CD4-positive, alpha-beta T cell treated with Interleukin-4 for 1 hour (primary cell): ENCODE measurements around the gene FOXO1.

Source experiments
- DNase-seq, 2 donors: peaks; one replicate each; pipeline ENCODE4 v3.0.0-alpha.2; 2020 to 2022

The FOXO1 gene

GRCh38 chr13:40604135-40604534 lies 62.3 kb downstream of the FOXO1 start:
- no peak for DNase-seq

GRCh38 chr13:40600149-40600751 lies 66.2 kb downstream of the FOXO1 start:
- DNase-seq, result peak in 1 of 2 donors; percentile 39

- DNase-seq, result no peak
These were observed 66.7 kb downstream of the FOXO1 start for GRCh38 chr13:40599747-40600146.

- DNase-seq, result peak in 1 of 2 donors; percentile 36
These were observed 67.3 kb downstream of the FOXO1 start for GRCh38 chr13:40599124-40599523.

GRCh38 chr13:40598569-40598968 lies 67.9 kb downstream of the FOXO1 start:
- no peak for DNase-seq

GRCh38 chr13:40597735-40598365 lies 68.6 kb downstream of the FOXO1 start:
- DNase-seq, result no peak

- DNase-seq, result peak in 1 of 2 donors; percentile 37
These were observed 70.0 kb downstream of the FOXO1 start for GRCh38 chr13:40596484-40596883.

GRCh38 chr13:40595693-40596092 lies 70.7 kb downstream of the FOXO1 start:
- DNase-seq, result no peak

GRCh38 chr13:40592035-40592434 lies 74.4 kb downstream of the FOXO1 start:
- DNase-seq, result no peak

- no peak for DNase-seq
These were observed 75.3 kb downstream of the FOXO1 start for GRCh38 chr13:40591091-40591490.

GRCh38 chr13:40590112-40590862 lies 76.2 kb downstream of the FOXO1 start:
- DNase-seq, result no peak

GRCh38 chr13:40589285-40590109 lies 76.9 kb downstream of the FOXO1 start:
- DNase-seq, result peak in 1 of 2 donors; percentile 61

- DNase-seq, result no peak
These were observed 78.3 kb downstream of the FOXO1 start for GRCh38 chr13:40588101-40588500.

- no peak for DNase-seq
These were observed 79.4 kb downstream of the FOXO1 start for GRCh38 chr13:40586886-40587565.

GRCh38 chr13:40585911-40586471 lies 80.5 kb downstream of the FOXO1 start:
- DNase-seq, result no peak

GRCh38 chr13:40583738-40584137 lies 82.7 kb downstream of the FOXO1 start:
- no peak for DNase-seq

- DNase-seq, result no peak
These were observed 83.9 kb downstream of the FOXO1 start for GRCh38 chr13:40582531-40582930.

GRCh38 chr13:40581277-40581579 lies 85.2 kb downstream of the FOXO1 start:
- no peak for DNase-seq

- no peak for DNase-seq
These were observed 85.7 kb downstream of the FOXO1 start for GRCh38 chr13:40580566-40581276.

- DNase-seq, result no peak
These were observed 86.9 kb downstream of the FOXO1 start for GRCh38 chr13:40579535-40579934.

GRCh38 chr13:40578055-40578454 lies 88.4 kb downstream of the FOXO1 start:
- no peak for DNase-seq

- no peak for DNase-seq
These were observed 90.1 kb downstream of the FOXO1 start for GRCh38 chr13:40576369-40576768.
